ENCODE measurements around the gene TRAFD1.
"Not testable (repeated sequence)": the region's sequence is repeated elsewhere in the genome, so short reads cannot be mapped to it uniquely, and the experiment has no call there.

The TRAFD1 gene

DNA sequence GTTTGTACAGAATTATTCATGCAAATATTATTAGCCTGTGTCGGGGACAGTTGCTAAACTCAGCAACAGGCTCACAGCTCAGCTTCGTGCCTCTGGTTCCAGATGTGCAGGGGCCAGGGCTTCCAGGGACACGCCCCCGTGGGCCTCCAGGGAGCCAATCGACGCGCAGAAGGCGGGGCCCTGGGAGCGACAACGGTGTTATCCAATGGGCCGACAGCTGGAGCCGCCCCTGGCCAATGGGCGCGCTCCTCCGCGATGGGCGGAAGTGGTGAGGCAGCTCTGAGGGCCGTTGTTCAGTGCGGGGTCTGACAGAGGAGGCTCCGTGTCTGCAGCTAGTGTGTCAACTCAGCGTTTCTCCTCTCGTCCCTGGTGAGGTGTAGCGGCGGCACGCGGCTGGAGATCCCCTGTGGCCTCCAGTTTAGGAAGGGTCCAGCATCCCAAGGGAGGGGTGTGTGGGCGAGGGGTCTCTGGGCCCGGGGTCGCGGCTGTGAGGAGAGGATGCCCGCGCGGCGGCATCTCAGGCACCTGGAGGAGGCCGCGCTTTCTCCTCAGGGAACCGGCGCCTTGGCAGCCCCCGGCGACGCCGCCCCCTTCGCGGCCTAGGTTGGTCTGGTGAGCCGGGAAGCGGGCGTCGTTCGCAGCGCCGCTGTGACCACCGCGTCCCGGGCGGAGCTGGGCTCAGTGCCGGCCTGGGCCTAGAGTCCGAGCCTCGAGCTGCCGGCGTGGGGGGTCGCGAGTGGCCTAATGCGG, at the start of gene TRAFD1:
Gene TRAFD1 (plus strand): TSS at position 311 of the 750 bp plus-strand sequence. CDS start 4,963 bp downstream, outside the sequence.
- peak; percentile 96 for DNase-seq

DNA sequence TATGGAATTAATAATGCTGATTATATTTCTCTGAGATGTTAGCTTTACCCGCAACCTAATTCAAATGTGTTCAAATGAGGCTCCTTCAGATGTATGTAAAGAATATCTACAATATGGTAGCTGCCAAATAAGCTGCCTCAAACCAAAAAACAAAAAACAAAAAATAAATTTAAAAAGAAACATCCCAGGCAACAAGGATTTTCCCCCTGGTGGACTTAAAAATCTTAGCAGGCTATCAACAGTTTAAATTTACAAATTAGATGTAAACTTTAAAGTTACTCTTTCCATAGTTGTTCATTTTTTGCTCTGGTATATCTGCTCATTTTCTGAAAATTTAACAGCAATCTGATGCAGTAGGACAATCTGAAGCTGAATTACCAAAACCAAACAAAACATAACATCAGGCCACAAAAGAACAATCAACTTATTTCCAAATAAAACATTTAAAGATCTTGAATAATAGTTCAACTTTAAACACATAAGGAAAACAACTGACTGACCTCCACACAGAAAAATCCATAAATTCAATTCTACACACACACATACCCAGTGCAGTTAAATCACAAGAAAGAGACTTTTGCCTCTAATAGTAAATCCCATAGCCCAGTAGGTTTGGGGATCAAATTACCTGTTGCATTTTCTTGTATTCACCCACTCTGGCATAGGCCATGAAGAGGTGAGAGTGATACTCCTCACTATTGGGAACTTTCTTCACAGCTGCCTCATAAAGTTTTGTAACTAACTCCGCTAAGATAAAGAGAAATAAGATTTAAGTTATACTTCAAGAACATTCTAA, 38.1 kb upstream of the TRAFD1 start:
- no peak for DNase-seq

GRCh38 chr12:112087851-112088250, 37.5 kb upstream of the TRAFD1 start:
- DNase-seq: no peak

DNA sequence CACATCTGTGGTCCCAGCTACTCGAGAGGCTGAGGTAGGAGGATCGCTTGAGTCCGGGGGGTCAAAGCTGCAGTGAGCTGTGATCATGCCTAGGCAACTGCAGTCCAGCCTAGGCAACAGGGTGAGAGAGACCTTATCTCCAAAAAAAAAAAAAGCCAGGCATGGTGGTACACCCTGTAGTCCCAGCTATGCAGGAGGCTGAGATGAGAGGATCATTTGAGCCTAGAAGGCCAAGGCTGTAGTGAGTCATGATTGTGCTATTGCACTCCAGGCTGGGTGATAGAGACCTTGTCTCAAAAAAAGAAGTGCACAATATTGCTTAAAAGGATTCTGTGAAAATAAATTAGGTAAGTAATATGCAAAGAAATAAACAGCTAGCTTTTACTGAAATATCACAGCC, 33.8 kb upstream of the TRAFD1 start:
- no peak for DNase-seq

GRCh38 chr12:112096070-112096469, 29.3 kb upstream of the TRAFD1 start:
- DNase-seq: no peak

GRCh38 chr12:112096667-112097066, 28.7 kb upstream of the TRAFD1 start:
- peak; percentile 86 for DNase-seq

DNA sequence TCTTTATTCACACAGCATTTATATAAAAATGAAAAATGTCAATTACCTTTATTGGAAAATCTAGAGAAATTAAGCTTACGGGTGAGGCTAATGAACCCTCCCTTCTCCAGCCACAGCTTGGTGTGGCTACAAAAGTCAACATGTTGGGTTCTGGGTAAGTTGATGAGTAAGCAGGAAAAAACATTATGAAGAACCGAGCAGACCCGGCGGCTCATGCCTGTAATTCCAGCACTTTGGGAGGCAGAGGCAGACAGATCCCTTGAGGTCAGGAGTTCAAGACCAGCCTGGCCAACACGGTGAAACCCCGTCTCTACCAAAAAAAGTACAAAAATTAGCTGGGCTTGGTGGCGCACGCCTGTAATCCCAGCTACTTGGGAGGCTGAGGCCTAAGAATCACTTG, 27.7 kb upstream of the TRAFD1 start:
- peak; percentile 29 for DNase-seq

DNA sequence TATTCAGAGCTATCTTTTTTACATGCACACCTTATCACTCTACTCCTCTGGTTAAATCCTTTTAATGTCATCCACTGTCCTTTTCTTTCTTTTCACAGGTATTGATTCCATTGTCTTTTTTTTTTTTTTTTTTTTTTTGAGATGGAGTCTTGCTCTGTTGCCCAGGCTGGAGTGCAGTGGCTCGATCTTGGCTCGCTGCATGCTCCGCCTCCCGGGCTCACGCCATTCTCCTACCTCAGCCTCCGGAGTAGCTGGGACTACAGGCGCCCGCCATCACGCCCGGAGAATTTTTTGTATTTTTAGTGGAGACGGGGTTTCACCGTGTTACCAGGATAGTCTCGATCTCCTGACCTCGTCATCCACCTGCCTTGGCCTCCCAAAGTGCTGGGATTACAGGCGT, 24.9 kb upstream of the TRAFD1 start:
- DNase-seq: not testable (repeated sequence)

DNA sequence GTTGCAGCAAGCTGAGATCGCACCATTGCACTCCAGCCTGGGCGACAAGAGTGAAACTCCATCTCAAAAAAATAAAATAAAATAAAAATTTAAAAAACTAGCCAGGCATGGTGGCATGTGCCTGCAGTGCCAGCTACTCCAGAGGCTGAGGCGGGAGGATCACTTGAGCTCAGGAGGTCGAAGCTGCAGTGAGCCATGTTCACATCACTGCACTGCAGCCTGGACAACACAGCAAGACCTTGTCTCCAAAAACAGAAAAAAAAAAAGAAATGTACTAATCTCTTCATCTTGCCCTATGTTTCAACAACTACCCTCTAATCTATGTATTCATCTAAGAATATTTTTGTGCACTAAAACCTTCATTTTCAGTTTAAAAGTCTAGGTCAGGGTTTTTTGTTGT, 23.2 kb upstream of the TRAFD1 start:
- no peak for DNase-seq

GRCh38 chr12:112102746-112103145, 22.6 kb upstream of the TRAFD1 start:
- DNase-seq: not testable (repeated sequence)

DNA sequence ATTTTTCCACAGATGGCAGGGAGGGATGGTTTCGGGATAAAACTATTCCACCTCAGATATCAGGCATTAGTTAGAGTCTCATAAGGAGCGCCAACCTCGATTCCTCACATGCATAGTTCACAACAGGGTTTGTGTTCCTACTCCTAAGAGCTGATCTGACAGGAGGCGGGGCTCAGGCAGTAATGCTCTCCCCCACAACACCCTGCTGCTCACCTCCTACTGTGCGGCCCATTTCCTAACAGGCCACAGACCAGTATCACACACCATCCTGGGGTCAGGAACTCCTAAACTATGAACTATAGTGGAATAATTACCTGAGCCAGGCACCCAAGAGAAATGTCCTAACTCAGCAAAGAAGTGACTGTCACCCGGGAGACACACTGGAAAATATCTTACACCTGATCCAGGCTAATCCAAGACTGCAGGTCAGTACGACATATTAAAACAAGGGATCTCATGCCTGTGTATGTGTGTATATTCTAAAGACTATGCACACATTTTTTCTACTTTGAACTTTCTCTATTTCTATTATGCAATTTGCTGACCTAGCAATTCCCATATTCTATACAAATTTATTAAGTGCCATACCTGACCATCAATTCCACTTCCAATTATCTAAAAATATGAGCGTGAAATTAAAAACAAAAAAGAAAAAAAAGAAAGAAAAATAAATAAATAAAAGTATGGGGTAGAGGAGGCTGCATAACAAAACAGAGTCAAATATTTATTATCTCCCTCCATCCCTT, 21.4 kb upstream of the TRAFD1 start:
- no peak for DNase-seq

- no peak for DNase-seq
These were observed 19.5 kb upstream of the TRAFD1 start for GRCh38 chr12:112105891-112106290.

- peak; percentile 28 for DNase-seq
These were observed 17.8 kb upstream of the TRAFD1 start for GRCh38 chr12:112107306-112108201.

- DNase-seq: peak; percentile 85
These were observed 16.9 kb upstream of the TRAFD1 start, which contains the start of gene NAA25 for GRCh38 chr12:112108202-112109079. TSS of gene NAA25 (minus strand) at chr12:112108783. CDS start at chr12:112108773, 10 bp downstream.

DNA sequence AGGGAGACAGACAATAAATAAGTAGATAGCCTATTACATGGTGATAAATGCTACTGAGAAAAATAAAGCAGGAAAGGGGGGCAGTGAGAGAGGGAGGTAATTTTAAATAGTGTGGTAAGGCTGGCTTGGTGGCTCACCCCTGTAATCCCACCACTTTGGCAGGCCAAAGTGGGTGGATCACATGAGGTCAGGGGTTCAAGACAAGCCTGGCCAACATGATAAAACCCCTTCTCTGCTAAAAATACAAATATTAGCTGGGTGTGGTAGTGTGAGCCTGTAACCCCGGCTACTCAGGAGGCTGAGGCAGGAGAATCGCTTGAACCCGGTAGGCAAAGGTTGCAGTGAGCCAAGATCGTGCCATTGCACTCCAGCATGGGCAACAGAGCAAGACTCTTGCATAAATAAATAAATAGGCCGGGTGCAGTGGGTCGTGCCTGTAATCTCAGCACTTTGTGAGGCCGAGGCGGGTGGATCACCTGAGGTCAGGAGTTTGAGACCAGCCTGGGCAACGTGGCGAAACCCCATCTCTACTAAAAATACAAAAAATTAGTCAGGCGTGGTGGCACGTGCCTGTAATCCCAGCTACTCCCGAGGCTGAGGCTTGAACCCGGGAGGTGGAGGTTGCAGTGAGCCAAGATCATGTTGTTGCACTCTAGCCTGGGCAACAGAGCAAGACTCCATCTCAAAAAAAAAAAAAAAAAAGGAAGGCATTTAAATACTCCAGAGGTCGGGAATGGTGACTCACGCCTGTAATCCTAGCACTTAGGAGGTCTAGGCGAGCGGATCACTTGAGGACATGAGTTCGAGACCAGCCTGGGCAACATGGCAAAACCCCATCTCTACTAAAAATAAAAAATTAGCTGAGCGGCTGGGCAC, 14.3 kb upstream of the TRAFD1 start:
- DNase-seq: not testable (repeated sequence)

DNA sequence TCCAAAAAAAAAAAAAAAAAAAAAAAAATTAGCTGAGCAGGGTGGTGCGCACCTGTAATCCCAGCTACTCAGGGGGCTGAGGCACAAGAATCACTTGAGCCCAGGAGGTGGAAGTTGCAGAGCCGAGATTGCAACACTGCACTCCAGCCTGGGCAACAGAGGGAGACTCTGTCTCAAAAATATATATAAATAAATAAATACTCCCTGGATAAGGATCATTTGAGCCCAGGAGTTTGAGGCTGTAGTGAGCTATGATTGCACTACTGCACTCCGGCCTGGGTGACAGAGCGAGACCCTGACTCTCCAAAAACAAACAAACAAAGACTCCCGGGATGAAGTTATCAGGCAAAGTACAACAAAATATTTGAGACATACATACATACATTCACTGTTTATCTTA, 13.4 kb upstream of the TRAFD1 start:
- no peak for DNase-seq

DNA sequence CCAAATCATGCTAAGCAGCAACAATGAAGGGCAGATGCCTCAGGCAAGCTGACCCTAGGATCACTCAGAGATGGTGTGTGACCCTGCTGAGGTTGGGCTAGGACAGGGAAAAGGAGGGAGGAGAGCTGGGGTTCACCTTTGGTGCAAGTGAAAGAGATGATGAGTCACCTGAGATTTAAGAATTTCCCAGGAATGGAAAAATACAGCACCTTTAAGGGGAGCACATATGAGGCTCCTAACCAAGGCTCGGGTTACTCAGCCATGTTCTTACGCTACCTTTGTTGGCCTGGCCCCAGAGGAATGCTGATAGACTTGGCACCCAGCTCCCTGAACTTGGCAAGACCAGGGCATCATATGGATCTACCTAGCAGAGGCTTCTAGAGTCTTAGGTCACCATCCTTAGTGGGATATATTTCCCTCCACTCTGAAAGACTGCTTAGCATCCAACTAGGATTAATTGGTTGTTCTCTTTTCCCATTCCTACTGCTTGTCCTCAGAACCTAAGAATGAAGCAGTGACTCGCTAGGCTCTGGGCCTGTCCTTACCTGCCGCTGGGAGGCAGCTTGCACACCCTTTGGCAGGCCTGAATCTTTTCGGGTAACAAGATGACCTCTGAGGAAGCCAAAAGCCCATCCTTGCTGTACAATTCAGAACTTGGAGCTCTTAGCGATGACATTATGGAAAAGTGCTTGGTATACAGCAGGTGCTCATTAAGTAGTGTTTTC, 12.8 kb upstream of the TRAFD1 start:
- DNase-seq: no peak

DNA sequence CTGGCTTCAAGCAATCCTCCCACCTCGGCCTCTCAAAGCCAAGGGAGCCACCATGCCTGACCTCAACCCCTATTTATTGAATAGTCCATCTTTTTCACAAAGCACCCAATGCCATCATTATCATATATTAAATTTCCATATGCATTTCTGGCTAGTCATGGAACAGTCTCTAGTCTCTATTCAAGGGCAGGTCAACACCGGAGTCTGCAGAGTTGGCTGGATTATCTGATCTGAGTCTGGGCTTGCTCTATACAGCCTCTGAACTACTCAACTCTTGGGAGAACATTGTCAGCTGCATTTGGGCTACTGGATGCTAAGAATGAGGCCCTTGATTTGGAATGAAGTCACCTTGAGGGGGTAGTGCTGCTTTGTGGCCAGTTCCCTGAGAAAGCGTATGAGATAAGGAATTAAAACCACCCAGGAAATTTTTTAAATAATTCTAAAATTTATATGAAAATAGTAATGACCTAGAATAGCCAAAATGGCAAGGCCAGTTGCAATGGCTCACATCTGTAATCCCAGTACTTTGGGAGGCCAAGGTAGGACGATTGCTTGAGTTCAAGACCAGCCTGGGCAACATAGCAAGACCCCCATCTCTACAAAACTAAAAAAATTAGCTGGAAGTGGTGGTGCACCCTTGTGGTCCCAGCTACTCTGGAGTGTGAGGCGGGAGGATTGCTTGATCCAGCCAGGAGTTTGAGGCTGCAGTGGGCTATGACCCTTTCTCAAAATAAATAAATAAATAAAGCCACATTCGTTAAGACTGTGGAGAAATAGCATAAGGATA, 9.9 kb upstream of the TRAFD1 start:
- no peak for DNase-seq
